ENCODE data around the gene CTNND2.

CTNND2 gene

GRCh38 chr5:11904265-11904906 is at the start of gene CTNND2:
CTNND2 (minus strand) TSS chr5:11904446; CDS start chr5:11903853, 593 bp downstream.
- peak; percentile 97 for DNase-seq (ENCODE audit: low read depth, low spot score)

GRCh38 chr5:11946317-11946716 is 42.1 kb upstream of the CTNND2 start:
- DNase-seq (ENCODE audit: low read depth, low spot score) = no peak

- DNase-seq (ENCODE audit: low read depth, low spot score) = peak; percentile 5
Observed at GRCh38 chr5:11941566-11941965, 37.3 kb upstream of the CTNND2 start.

GRCh38 chr5:11931638-11932037 is 27.4 kb upstream of the CTNND2 start:
- no peak for DNase-seq (ENCODE audit: low read depth, low spot score)

GRCh38 chr5:11928909-11929308 is 24.7 kb upstream of the CTNND2 start:
- no peak for DNase-seq (ENCODE audit: low read depth, low spot score)

GRCh38 chr5:11925701-11926100 is 21.5 kb upstream of the CTNND2 start:
- peak; percentile 27 for DNase-seq (ENCODE audit: low read depth, low spot score)

- DNase-seq (ENCODE audit: low read depth, low spot score) = no peak
Observed at GRCh38 chr5:11922394-11922793, 18.1 kb upstream of the CTNND2 start.

GRCh38 chr5:11918463-11919045 is 14.3 kb upstream of the CTNND2 start:
- no peak for DNase-seq (ENCODE audit: low read depth, low spot score)

GRCh38 chr5:11909471-11909870 is 5.2 kb upstream of the CTNND2 start:
- peak; percentile 78 for DNase-seq (ENCODE audit: low read depth, low spot score)

- no peak for DNase-seq (ENCODE audit: low read depth, low spot score)
Observed at GRCh38 chr5:11906497-11906896, 2.3 kb upstream of the CTNND2 start.

GRCh38 chr5:11905206-11905605 is 960 bp upstream of the CTNND2 start:
- DNase-seq (ENCODE audit: low read depth, low spot score) = peak; percentile 20

- DNase-seq (ENCODE audit: low read depth, low spot score) = peak; percentile 90
Observed at GRCh38 chr5:11903614-11904264, 507 bp downstream of the CTNND2 start.

- peak; percentile 70 for DNase-seq (ENCODE audit: low read depth, low spot score)
Observed at GRCh38 chr5:11903121-11903613, 1.1 kb downstream of the CTNND2 start.

GRCh38 chr5:11902201-11902619 is 2.0 kb downstream of the CTNND2 start:
- peak; percentile 38 for DNase-seq (ENCODE audit: low read depth, low spot score)

GRCh38 chr5:11898787-11899186 is 5.5 kb downstream of the CTNND2 start:
- no peak for DNase-seq (ENCODE audit: low read depth, low spot score)

GRCh38 chr5:11897781-11898180 is 6.5 kb downstream of the CTNND2 start:
- DNase-seq (ENCODE audit: low read depth, low spot score) = no peak

GRCh38 chr5:11894992-11895391 is 9.3 kb downstream of the CTNND2 start:
- no peak for DNase-seq (ENCODE audit: low read depth, low spot score)

- DNase-seq (ENCODE audit: low read depth, low spot score) = no peak
Observed at GRCh38 chr5:11892832-11893231, 11.4 kb downstream of the CTNND2 start.

- DNase-seq (ENCODE audit: low read depth, low spot score) = no peak
Observed at GRCh38 chr5:11890777-11891176, 13.5 kb downstream of the CTNND2 start.

GRCh38 chr5:11888221-11888620 is 16.0 kb downstream of the CTNND2 start:
- DNase-seq (ENCODE audit: low read depth, low spot score) = peak; percentile 68

GRCh38 chr5:11878814-11879213 is 25.4 kb downstream of the CTNND2 start:
- peak; percentile 51 for DNase-seq (ENCODE audit: low read depth, low spot score)

- no peak for DNase-seq (ENCODE audit: low read depth, low spot score)
Observed at GRCh38 chr5:11873587-11873986, 30.7 kb downstream of the CTNND2 start.

GRCh38 chr5:11869203-11869602 is 35.0 kb downstream of the CTNND2 start:
- DNase-seq (ENCODE audit: low read depth, low spot score) = no peak

All from astrocyte of the hippocampus (primary cell).